NCI-H82 (cell line): ENCODE data around the gene TAOK1.
"Not testable (repeated sequence)": the region's sequence is repeated elsewhere in the genome, so short reads cannot be mapped to it uniquely, and the experiment has no call there.

Experiments
- DNase-seq: peaks from one replicate; lab custom pipeline; 2025; lab: John Stamatoyannopoulos, UW

TAOK1 gene

GRCh38 chr17:29546830-29547229 lies 156.7 kb downstream of the TAOK1 start:
- no peak for DNase-seq

- DNase-seq = no peak
Measured at GRCh38 chr17:29549177-29549923, 159.2 kb downstream of the TAOK1 start.

- DNase-seq = no peak
Measured at GRCh38 chr17:29555840-29556239, 165.7 kb downstream of the TAOK1 start.

- DNase-seq = no peak
Measured at GRCh38 chr17:29557085-29557738, 167.0 kb downstream of the TAOK1 start.

GRCh38 chr17:29557739-29558116 lies 167.6 kb downstream of the TAOK1 start:
- DNase-seq = no peak

- DNase-seq = not testable (repeated sequence)
Measured at GRCh38 chr17:29558139-29558538, 168.0 kb downstream of the TAOK1 start.

- no peak for DNase-seq
Measured at GRCh38 chr17:29559640-29560039, 169.5 kb downstream of the TAOK1 start.

GRCh38 chr17:29560316-29560715 lies 170.2 kb downstream of the TAOK1 start:
- peak; percentile 98 for DNase-seq

GRCh38 chr17:29561554-29562517 lies 171.7 kb downstream of the TAOK1 start:
- peak; percentile 67 for DNase-seq

- DNase-seq = no peak
Measured at GRCh38 chr17:29562615-29563014, 172.5 kb downstream of the TAOK1 start.

GRCh38 chr17:29563816-29564215 lies 173.7 kb downstream of the TAOK1 start:
- no peak for DNase-seq

- DNase-seq = peak; percentile 80
Measured at GRCh38 chr17:29565643-29566472, 175.7 kb downstream of the TAOK1 start.

- peak; percentile 81 for DNase-seq
Measured at GRCh38 chr17:29566473-29567303, 176.5 kb downstream of the TAOK1 start, which contains the start of gene ABHD15. Gene ABHD15, minus strand, starts transcription at chr17:29567037. Its CDS starts 71 bp downstream, at chr17:29566966.

- DNase-seq = no peak
Measured at GRCh38 chr17:29567304-29567553, 177.1 kb downstream of the TAOK1 start.

GRCh38 chr17:29567554-29568330 lies 177.6 kb downstream of the TAOK1 start:
- DNase-seq = peak; percentile 80

GRCh38 chr17:29568331-29569244 lies 178.4 kb downstream of the TAOK1 start, which contains the start of gene TP53I13:
Gene TP53I13, plus strand, starts transcription at chr17:29568701. Its CDS starts 58 bp downstream, at chr17:29568759.
- peak; percentile 96 for DNase-seq

GRCh38 chr17:29569245-29569950 lies 179.2 kb downstream of the TAOK1 start:
- peak; percentile 87 for DNase-seq

GRCh38 chr17:29570521-29570920 lies 180.4 kb downstream of the TAOK1 start:
- DNase-seq = no peak
